ENCODE data around the gene CPED1.
"Not testable (repeated sequence)": the region's sequence is repeated elsewhere in the genome, so short reads cannot be mapped to it uniquely, and the experiment has no call there.

The CPED1 gene

DNA sequence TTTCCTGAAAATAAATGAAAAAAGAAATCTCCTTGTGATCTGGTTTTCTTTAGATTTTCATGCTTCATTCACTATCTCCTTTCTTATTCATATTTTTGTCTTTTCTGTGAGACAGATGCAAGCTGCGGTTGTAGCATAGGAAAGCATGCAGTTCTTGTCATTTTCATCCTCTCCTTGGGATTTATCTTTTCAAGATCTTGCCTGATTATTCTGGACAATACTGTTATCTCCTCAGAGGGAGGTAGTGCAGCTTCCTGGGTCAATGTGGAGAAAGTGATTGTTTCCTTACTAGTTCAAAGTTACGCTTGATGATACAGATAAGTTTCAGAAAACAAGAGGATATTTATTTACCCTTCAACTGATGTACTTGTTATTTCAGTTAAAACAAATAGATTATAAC lies 114.6 kb downstream of the CPED1 start:
- no peak for DNase-seq

DNA sequence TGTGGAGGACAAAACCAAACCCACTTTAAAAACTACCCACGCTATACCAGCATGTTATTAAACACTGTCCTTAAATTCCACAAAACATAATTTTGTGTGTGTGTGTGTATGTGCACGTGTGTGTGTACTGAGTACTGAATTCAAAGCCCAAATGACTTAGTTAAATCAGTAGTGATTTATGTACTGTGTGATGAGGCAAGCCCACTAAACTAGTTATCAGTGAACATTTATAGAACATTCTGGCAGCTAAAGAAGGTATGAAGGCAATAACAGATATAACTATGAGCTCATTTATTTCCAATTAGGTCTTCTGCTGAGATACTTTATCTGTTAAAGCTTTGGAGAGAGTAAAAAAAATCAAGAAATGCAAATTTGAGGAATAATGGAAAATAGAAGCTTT lies 115.1 kb downstream of the CPED1 start:
- DNase-seq, result no peak

DNA sequence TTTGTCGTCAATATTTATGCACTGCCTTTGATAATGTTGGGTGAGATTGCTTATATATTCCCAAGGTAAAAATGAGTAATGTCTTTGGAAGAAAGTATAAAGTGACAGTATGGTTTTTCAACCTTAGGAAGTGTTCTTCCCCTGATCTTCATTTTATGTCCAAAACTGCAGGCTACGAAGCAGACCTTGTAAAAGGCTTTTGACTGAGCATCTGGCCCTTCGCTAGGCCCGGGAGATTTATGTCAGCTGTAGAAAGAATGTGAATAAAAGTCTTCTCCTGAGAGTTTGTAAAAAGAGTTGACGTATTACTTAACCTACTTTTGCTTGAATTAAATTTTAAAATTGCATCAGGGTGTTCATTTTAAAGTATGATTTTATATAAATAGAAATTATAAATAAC lies 116.8 kb downstream of the CPED1 start:
- no peak for DNase-seq

GRCh38 chr7:121107923-121108498 lies 119.5 kb downstream of the CPED1 start:
- peak; percentile 68 for DNase-seq

DNA sequence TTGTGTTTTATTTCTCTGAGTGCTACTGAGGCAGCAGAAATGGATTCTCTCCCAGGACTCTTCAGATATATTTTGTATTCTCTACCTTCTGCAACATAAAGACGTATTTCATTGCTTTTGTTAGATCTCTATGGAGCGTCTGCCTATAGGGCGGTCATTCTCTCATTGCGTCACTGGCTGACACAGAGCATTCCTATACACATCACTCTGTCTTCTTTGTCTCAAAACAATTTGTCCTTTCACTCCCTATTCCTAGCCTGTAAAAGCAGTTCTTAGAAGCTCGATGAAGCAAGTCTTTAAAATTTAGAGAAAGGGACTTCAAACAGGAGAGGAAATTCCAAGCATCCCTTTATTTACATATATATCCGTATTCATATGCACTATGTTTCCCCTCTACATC lies 120.6 kb downstream of the CPED1 start:
- DNase-seq, result no peak

DNA sequence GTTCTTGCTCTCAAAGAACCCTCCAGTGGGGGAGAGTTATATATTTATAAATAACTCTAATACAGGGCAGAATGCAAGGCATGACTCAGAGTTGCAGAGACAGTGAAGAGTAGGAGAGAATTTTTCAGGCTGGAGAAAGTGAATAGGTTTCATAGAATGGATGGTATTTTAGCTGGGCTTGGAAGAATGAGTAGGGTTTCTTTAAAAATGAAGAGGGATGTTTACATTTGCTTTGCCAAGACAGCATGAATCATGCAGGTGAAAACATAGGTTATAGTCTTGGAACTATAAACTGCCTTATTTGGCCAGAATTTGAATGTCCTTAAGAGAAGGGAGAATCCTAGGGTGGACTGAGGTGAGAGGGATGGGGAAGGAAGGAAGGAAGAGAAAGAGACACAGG lies 124.8 kb downstream of the CPED1 start:
- peak; percentile 19 for DNase-seq

DNA sequence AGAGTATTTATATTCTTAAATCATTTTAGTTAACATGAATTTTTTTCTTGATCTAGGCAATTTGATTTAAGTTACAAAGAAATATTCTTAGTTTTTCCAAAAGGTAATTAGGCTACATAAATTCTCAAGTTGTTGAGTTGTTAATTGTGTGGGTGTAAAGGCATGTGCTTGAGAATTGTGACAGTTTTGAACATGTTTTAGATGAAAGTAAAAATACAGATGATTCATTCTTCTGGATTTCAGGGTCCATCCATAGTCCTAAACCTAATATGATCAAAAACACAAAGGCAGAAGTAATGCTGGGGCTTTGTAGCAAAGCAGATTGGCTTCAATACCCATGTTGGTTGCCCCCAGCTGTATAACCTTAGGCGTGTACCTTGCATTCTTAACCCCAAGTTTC lies 127.9 kb downstream of the CPED1 start:
- DNase-seq, result no peak

GRCh38 chr7:121119047-121119446 lies 130.5 kb downstream of the CPED1 start:
- no peak for DNase-seq

DNA sequence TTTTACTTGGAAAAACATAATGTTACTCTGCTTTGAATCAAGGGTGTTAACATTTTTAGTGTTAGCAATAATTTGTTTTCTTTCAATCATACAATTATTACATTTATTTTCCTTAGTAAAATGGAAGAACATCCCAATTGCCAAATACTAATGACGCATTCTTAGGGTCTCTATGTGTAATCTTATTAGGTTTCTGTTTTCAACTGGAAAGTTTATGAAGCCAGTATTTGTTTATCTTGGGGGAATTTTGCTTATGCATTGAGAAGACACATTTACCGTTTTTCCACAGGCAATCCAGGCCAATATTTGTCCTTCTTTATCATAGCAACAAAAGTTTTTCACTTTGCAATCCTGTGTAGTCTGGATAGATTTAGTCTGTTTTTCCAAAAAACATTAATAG lies 134.5 kb downstream of the CPED1 start:
- DNase-seq, result no peak

DNA sequence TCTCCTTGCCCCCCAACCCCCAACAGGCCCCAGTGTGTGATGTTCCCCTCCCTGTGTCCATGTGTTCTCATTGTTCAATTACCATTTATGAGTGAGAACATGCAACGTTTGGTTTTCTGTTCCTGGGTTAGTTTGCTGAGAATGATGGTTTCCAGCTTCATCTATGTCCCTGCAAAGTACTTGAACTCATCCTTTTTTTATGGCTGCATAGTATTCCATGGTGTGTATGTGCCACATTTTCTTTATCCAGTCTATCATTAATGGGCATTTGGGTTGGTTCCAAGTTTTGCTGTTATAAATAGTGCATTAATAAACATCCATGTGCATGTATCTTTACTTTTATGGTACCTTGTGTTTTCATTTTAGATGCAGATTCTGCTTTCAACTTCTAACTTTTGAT lies 136.9 kb downstream of the CPED1 start:
- not testable (repeated sequence) for DNase-seq

DNA sequence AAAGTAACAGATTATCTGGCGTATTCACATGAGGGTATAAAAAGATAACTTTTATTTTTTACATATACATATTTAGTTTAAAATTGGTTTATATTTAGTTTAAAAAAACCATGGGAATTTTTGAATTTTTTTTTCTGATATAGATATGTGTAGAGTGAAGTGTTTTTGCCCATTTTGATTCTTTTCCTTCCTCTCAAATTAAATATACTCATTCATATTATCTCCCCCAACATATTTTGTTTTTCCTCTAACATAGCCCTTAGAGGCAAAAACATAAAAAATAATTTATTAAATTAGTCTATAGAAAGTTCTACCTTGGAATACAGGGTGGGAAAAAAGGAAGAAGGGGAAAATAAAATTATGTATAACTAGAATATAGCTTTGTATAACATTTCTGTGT lies 137.7 kb downstream of the CPED1 start:
- no peak for DNase-seq

- peak; percentile 21 for DNase-seq
Observed at GRCh38 chr7:121126801-121127534, 138.5 kb downstream of the CPED1 start.

DNA sequence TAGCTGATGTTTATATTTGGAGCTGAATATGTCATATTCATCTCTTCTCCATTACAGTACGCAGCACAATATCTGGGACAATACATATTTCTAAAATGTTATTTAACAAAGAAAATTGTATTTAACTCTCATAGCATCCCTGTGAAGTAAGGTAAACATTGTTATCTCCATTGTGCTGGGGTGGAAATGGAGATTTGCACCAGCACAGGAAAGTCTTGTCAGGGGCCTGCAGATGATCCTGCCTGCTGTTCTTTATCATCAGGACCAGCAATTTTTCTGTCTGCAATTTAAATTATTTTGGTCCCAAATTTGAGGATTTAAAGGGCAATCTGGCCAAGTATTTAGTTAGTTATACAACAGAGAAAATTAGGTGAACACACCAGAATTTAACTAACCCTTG lies 144.4 kb downstream of the CPED1 start:
- DNase-seq, result no peak

DNA sequence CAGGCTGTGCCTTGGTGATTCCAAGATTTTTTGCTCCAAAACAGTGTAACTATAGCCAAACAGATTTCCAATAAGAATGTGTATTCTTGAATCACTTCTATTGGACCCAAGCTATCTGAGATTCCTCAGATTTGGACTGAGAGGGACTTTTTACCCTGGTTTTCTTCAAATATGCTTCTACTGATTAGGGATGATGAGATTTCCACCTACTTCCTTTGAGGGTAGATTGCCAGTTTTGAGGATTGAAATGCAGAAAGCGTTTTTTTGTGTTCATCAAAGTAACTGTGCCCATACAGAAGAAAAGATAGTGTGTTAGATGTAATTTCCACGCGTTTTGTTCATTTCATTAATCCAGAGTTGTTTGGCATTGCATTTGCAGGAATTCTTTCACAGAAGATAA lies 144.9 kb downstream of the CPED1 start:
- DNase-seq, result no peak

DNA sequence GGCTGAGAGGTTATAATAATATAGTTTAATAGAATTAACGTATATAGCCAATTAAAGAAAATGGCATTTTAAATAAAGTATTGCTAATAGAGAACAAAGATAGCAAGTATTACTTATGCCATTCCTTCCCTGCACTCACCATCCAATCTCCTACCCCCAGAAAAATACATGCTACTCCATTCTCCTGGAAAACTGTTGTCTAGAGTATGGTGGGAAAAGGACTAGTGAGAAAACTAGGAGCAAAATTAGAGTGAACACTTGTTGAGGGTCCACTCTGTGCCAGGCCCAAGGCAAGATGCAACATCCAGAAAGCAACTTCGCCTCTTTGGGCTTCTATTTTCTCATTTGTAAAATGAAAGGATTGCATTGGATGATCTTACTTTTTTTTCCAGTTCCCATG lies 149.1 kb downstream of the CPED1 start:
- DNase-seq, result no peak

DNA sequence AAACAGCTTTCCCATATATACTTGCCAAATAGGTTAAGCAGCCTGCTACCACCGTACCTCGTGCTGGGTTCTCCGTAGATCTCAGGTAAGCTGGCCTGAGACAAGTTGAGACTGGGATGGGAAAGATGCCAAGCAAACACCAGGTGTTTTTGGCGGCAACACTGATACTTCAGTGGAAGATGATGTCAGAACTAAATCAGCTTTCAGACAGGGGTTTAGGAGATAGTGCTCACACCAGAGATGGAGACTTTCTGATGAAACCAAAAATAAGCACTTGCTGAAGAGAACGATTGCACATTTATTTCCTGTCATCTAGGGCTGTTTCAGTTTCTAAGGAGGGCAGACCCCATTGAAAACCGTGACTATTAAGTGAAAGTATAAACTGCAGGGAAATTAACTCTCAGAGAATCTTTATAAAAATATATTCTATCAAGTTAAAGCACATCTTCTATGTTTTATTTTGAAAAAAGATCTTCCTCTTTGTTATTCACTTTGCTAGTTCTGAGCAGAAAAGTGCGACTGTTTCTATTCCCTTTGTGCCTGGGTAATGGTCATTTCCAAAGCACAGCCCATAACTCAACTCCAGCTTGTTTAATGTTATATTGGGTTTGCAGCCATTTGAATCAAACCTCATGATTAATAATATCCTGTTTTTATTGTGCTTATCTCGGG lies 149.9 kb downstream of the CPED1 start:
- no peak for DNase-seq

GRCh38 chr7:121139427-121139826 lies 150.9 kb downstream of the CPED1 start:
- no peak for DNase-seq

- DNase-seq, result no peak
Observed at GRCh38 chr7:121140790-121141189, 152.3 kb downstream of the CPED1 start.

- DNase-seq, result no peak
Observed at GRCh38 chr7:121151774-121152221, 163.3 kb downstream of the CPED1 start.

GRCh38 chr7:121153411-121153810 lies 164.9 kb downstream of the CPED1 start:
- no peak for DNase-seq

DNA sequence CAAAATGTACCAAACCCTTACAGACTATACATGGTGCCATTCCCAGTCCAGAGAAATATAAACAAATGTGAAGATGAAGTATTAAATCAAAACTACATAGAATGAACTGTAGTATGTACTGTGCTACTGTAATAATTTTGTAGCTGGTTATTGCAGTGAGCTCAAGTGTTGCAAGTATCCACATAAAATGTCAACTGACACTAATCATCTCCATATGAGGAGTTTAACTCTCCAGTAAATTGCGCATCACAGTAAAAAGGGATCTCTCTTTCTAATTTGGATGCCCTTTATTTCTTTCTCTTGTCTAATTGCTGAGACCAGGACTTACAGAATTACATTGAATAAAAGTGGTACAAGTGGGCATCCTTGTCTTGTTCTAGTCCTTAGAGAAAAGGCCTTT lies 165.5 kb downstream of the CPED1 start:
- DNase-seq, result no peak

- no peak for DNase-seq
Observed at GRCh38 chr7:121156825-121157224, 168.3 kb downstream of the CPED1 start.

DNA sequence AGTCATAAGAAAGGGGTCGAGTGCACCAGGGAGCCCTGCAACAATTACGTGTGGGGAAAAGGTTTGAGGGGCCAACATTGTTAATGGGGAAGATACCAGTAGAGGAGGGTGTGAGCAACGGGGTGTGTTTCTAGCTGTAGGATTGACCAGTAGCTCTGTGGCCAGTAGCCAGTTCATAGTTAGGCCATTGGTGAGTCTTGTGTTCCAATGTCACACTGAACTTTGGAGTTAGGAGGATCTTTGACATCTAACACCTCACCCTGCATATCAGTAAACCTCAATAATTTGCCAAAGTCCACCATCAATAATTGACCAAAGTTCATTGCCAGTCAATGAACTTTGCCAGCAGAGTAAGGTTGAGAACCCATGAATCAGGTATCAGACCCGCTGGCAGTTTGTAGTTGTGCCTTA lies 168.8 kb downstream of the CPED1 start:
- DNase-seq, result no peak

- DNase-seq, result no peak
Observed at GRCh38 chr7:121157885-121158590, 169.5 kb downstream of the CPED1 start.

Data from kidney glomerular epithelial cell (primary cell).